Coronary artery (tissue), 2 donors: ENCODE results near the gene SLC17A5.
A peak's percentile ranks its signal among the peaks of the same experiment; 100 is the strongest.

ENCODE experiments used
- DNase-seq: peaks from one replicate; pipeline ENCODE4 v3.0.0-alpha.2; 2017; ENCODE audit warnings: low spot score
- H3K27ac ChIP-seq, 2 donors: fragments of 200-600 bp; sonication (generic); one replicate each; pipeline ENCODE4 v1.5.1; 2016 to 2019
- H3K4me3 ChIP-seq: fragments of 200-600 bp; sonication (generic); 2 replicates; pipeline ENCODE4 v1.5.1; 2016; ENCODE audit warnings: mild to moderate bottlenecking, moderate library complexity
- TF ChIP-seq, protein P1 (sequence below): fragments of 200-600 bp; sonication (generic); IDR thresholded peaks from one replicate; pipeline ENCODE4 v1.5.1; 2019; ENCODE audit warnings: antibody characterized with exemption

The SLC17A5 gene

DNA sequence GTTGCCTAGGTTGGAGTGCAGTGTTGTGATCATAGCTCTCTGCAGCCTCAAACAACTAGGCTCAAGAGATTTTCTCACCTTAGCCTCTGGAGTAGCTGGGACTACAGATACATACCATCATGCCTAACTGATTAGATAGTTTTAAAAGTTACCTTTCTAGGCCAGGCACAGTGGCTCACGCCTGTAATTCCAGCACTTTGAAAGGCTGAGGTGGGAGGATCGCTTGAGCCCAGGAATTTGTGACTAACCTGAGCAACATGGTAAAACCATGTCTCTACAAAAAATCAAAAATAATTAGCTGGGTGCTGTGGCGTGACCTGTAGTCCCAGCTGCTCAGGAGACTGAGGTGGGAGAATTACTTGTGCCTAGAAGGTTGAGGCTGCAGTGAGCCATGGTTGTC is 41.2 kb downstream of the SLC17A5 start:
- no peak for DNase-seq
- Histone ChIP-seq H3K4me3 (no peak overlapping the region), H3K27ac (no peak overlapping the region)
- TF ChIP-seq, protein P1, sequence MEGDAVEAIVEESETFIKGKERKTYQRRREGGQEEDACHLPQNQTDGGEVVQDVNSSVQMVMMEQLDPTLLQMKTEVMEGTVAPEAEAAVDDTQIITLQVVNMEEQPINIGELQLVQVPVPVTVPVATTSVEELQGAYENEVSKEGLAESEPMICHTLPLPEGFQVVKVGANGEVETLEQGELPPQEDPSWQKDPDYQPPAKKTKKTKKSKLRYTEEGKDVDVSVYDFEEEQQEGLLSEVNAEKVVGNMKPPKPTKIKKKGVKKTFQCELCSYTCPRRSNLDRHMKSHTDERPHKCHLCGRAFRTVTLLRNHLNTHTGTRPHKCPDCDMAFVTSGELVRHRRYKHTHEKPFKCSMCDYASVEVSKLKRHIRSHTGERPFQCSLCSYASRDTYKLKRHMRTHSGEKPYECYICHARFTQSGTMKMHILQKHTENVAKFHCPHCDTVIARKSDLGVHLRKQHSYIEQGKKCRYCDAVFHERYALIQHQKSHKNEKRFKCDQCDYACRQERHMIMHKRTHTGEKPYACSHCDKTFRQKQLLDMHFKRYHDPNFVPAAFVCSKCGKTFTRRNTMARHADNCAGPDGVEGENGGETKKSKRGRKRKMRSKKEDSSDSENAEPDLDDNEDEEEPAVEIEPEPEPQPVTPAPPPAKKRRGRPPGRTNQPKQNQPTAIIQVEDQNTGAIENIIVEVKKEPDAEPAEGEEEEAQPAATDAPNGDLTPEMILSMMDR, result no peak

DNA sequence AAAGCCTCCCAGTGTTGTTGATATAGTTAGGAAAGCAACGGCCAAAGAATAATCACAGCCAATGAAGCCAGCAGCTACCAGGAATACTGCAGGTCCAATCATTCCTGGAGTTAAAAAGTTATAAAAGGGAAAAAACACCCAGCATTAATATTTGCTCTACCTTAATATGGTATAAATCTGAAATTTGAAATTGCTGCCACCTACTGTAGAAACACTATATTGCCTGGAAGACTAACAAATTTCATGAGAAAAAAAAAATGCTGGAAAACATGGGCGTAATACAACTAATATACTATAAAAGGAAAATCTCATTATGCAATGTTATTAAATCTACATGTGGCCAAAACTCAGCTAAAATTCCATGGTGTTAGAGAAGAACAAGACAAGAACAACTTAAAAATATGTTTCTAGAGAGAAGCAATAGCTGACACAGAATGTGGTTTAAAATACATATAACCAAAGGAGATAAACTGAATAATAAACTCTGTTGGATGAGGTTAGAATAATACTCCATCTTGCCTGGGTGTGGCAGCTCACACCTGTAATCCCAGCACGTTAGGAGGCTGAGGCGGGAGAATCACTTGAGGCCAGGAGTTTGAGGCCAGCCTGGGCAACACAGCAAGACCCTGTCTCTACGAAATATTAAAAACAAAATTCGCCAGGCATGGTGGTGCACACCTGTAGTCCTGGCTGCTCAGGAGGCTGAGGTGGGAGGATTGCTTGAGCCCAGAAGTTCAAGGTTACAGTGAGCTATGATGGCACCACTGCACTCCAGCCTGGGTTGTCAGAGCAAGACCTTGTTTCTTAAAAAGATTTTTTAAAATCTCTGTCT is 43.1 kb downstream of the SLC17A5 start:
- Histone ChIP-seq H3K27ac (no peak overlapping the region), H3K4me3 (no peak overlapping the region)
- TF ChIP-seq, protein P1, result peak; percentile 39
- no peak for DNase-seq

DNA sequence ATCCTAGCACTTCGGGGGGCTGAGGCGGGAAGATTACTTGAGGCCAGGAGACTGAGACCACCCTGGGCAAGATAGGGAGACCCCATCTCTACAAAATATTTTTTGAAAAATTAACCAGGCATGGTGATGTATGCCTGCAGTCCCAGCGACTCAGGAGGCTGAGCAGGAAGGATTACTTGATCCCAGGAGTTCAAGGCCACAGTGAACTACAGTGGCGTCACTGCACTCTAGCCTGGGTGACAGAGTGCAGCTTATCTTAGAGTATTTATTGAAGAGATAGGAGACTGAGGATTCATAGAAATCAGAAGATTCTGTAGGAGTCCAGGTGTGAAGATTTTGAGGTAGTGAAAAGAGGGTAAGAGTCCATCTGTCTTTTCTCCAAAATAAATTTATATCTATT is 45.0 kb downstream of the SLC17A5 start:
- Histone ChIP-seq H3K4me3 (no peak overlapping the region), H3K27ac (no peak overlapping the region)
- DNase-seq, result no peak
- TF ChIP-seq, protein P1, result no peak

DNA sequence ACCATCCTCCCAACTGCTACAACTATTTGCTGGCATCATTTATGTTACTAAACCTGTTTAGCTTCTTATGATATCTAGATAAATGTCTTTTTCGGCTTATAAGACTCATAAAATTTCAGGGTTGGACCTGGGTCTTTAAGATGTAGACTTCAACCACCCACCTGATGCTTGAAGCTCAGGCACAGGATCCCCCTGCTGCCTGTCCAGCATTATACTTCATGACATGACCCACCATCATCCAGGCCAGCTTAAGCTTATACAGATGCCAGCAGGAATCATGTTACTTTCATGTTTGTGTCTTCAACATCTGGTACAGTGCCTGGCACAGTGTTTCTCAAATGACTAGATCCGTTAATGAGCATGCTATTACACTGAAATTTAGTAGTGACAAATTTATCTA is 47.4 kb downstream of the SLC17A5 start:
- H3K4me3 ChIP-seq, result no peak overlapping the region
- no peak overlapping the region for H3K27ac ChIP-seq
- TF ChIP-seq, protein P1, result no peak
- no peak for DNase-seq

- TF ChIP-seq, protein P1, result no peak
- DNase-seq, result no peak
- Histone ChIP-seq H3K4me3 (no peak overlapping the region), H3K27ac (no peak overlapping the region)
These were observed 49.3 kb downstream of the SLC17A5 start for GRCh38 chr6:73604461-73604860.

GRCh38 chr6:73604020-73604419 is 49.8 kb downstream of the SLC17A5 start:
- no peak overlapping the region for H3K27ac ChIP-seq
- DNase-seq, result no peak
- TF ChIP-seq, protein P1, result no peak
- H3K4me3 ChIP-seq, result no peak overlapping the region

DNA sequence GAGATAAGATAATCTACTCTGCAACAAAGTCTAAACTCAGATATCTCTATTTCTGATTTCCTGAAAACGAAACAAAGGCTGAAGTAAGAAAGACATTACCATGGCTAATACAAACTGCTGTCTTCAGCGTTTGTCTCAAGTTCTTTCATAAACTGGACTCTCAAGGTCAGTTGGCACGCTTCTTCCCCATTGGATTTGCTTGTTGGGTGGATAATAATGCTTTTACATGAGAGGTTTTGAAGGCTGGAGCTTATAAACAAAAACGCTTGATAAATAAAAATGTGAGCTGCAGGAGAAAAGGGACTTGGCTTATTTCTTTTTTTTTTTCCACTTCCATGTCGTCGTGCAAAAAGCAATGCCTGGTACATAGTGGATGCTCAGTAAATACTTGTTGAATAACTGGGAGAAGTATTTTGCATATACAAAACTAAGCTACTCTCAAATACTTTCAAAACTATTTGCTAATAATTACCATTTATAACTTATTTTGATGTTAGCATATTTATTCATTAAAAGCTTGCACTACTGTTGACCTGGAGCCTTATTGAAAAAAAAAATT is 67.3 kb downstream of the SLC17A5 start:
- no peak for DNase-seq
- Histone ChIP-seq H3K27ac (peak overlapping the region; percentile 81 to 90), H3K4me3 (peak overlapping the region; percentile 48)
- TF ChIP-seq, protein P1, result no peak
